ENCODE measurements around the gene ICAM1.
"Not testable (repeated sequence)": the region's sequence is repeated elsewhere in the genome, so short reads cannot be mapped to it uniquely, and the experiment has no call there.

ICAM1 gene

GRCh38 chr19:10270616-10271394 is at the start of gene ICAM1:
Gene ICAM1 (plus strand): TSS chr19:10271120. CDS start chr19:10271160, 40 bp downstream.
- peak in 3 of 4 experiments; percentile 37 to 58 (median 49) for DNase-seq

GRCh38 chr19:10222201-10222890 is 48.6 kb upstream of the ICAM1 start:
- no peak for DNase-seq

DNA sequence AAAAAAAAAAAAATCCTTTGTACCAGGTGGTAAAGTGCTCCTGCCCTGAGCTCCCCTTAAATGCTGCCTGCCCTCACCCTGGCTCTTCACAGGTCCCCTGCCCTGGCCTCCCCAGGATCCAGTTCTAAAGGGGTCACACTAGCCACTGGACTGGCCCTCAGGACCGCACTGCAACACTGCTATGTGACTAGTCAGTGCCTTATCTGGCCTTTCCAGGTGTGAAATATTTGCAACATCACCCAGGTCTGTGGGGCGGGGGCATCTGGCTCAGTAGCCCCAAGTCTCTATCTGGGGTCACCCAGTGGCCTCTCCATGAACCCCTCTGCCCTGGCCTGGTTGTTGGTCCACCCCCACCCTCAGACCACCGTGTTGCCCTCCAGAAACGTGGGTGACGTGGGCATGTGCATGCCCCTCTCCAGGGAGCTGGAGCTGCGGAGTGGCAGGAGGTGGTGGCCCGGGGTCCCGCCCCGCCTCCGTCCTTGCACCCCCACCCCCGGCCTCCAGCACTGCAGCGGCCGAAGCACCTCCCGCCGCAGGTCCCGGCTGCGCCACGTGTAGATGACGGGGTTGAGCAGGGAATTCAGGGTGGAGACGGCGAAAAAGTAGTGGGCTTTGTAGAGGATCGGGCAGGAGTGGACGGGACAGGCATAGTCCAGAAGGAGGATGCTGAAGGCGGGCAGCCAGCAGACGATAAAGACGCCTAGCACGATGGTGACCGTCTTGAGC is 47.3 kb upstream of the ICAM1 start:
- DNase-seq: no peak

- DNase-seq: no peak
Measured at GRCh38 chr19:10224337-10224736, 46.6 kb upstream of the ICAM1 start.

DNA sequence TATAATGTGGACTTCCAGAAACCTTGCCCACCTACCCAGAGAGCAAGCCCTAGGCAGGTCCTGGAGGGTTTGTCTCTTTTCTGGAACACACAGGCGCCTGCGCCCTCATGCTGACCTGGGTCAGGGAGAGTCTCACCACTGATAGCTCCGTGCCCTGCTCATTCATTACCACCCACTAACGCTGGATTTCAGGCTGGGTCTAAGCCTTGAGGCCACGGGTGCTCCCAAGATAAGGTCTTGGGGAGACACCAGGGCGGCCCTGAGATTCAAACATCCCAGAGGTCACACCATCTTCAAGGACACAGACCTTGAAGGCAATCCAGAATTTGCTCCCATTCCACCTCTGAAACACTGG is 44.9 kb upstream of the ICAM1 start:
- DNase-seq: no peak

DNA sequence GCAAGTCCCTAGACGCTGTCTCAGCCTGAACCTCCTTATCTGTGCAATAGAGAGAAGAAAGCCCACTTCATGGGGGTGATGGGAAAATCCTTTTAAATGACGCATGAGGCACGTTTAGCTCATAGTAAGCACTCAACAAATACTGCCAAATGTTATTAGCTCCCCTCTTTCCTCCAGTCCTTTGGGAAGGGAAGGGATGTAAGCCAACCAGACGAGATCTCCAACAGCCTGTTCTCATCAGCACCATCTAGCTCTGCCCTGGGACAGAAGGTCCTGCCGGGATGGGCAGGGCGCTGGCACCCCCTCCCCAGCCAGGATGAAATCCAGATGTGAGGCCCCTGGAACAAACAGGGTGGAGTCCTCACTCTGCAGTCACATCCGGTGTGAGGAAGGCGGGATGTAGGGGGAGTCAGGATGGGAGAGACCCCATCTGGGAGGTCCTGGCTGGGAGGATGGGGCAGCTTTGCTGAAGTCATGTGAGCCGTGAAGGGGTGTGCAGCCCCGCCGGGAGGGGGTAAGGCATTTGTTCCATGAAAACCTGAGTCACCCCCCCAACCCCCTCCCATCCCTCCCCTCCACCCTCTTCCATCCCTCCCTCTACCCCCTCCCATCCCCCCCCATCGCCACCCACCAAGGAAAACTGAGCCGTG is 44.4 kb upstream of the ICAM1 start:
- no peak for DNase-seq

- no peak for DNase-seq
Measured at GRCh38 chr19:10227026-10227971, 43.6 kb upstream of the ICAM1 start.

- no peak for DNase-seq
Measured at GRCh38 chr19:10228393-10228792, 42.5 kb upstream of the ICAM1 start.

DNA sequence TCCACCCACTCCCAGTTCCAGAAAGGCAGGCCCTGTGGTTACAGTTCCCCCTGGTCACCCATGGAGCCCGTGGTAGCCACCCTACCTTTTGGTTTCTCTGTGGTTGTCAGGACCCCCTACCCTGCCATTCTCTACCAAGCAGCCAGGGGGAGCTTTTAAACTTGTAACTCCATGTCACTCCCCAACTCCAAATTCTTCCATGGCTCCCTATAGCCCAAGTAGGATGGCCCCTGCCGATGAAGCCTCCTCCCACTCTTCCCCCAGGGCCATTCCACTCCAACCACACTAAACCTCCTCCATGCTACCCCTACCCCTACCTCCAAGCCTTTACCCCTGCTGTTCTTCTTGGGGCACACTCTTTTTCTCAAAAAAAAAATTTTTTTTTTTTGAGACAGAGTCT is 42.0 kb upstream of the ICAM1 start:
- no peak for DNase-seq

DNA sequence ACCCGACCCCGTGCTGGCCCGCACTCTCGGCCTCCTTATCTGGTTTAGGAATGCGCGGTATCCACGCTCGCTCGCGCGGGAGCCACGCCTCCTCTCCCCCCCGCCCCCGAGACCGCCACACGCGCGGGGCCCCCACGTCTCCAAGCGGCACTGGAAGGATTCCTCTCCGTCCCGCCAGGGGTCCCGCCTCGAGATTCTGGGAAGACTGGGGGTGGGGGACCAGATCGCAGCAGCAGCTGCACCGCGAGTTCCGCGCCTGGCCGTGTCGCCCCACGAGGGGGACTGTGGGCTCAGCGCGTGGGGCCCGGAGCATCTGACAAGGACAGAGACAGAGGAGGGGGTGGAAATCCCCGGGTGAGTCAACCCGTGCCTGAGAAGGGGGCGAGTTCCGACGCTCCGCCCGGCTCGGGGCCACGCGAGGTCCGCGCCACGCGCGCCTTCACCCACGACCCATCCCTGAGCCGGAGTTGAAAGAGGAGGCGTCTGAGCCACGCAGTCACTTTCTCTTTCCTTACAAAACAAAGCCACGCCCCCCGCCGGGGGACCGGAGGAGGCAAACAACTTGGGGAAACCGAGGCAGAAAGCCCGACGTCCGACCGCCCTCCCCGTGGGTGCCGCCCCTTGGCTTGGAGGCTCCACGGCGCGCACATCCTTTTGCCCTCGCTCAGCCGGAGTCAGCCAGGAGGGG is 40.6 kb upstream of the ICAM1 start:
- DNase-seq: peak; percentile 13 to 47 (median 42)

- DNase-seq: peak; percentile 24 to 50 (median 38)
Measured at GRCh38 chr19:10230861-10231611, 39.9 kb upstream of the ICAM1 start, which contains the start of gene S1PR2. Gene S1PR2 (minus strand): TSS chr19:10231331. CDS start chr19:10224905, 6,426 bp downstream.

- DNase-seq: no peak
Measured at GRCh38 chr19:10231612-10232228, 39.2 kb upstream of the ICAM1 start.

DNA sequence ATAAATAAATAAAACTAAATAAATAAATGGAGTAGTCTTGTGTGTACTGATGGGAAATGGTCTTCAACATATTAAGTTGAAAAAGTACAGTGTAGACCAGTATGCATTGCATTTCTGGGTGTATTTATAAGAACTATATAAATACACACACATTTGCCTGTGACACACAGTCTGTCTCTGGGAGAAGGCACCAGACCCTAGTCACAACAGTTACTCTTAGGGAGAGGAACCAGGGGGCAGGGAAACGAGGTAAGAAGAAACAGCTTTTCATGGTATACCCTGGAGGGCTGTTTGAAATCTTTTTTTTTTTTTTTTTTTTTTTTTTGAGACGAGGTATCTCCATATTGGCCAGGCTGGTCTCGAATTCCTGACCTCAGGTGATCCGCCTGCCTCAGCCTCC is 37.0 kb upstream of the ICAM1 start:
- DNase-seq: no peak

DNA sequence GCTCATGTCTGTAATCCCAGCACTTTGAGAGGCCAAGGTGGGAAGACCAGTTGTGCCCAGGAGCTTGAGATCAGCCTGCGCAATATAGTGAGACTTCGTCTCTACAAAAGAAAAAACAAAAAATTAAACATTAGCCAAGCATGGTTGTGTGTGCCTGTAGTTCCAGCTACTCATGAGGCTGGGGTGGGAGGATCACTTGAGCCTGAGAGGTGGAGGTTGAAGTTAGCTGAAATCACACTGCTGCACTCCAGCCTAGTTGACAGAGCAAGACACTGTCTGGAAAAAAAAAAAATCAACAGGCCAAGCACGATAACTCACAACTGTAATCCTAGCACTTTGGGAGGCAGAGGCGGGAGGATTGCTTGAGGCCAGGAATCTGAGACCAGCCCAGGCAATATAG is 35.9 kb upstream of the ICAM1 start:
- DNase-seq: no peak

GRCh38 chr19:10235409-10235808 is 35.5 kb upstream of the ICAM1 start:
- DNase-seq: not testable (repeated sequence)

DNA sequence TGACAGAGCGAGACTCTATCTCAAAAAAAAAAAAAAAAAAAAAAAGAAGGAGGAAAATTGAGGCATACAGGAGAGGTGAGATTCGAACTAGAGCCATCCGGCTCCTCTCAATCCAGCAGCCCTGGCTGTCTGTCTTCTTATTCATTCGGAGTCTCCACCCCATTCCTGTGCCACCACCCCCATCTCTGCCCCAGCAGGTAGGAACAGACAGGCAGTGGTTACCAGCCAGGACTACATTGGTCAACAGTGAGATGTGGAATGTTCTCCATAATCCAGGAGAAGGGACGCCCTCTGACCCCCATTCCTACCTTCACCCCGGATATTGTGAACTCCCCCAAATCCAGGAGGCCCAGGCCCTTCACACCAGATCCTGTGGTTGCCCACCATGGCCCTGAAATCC is 33.2 kb upstream of the ICAM1 start:
- DNase-seq: no peak

- no peak for DNase-seq
Measured at GRCh38 chr19:10238172-10238783, 32.6 kb upstream of the ICAM1 start.

- DNase-seq: not testable (repeated sequence)
Measured at GRCh38 chr19:10241826-10242449, 29.0 kb upstream of the ICAM1 start.

- no peak for DNase-seq
Measured at GRCh38 chr19:10243606-10244005, 27.3 kb upstream of the ICAM1 start.

Data from activated naive CD4-positive, alpha-beta T cell (primary cell).